Measurements from ENCODE around the gene UBE2B. TPM values are rescaled to one million over a fixed set of nuclear protein-coding genes. Genes with fewer than 3 reads are reported as not detected.

Gene UBE2B
- total and polyA plus RNA-seq, 10 of the 15 experiments (the other 5 are each of a cell fraction or from before 2014, with no cell fraction given), result 10.8 to 179 (median 61.3) TPM

DNA sequence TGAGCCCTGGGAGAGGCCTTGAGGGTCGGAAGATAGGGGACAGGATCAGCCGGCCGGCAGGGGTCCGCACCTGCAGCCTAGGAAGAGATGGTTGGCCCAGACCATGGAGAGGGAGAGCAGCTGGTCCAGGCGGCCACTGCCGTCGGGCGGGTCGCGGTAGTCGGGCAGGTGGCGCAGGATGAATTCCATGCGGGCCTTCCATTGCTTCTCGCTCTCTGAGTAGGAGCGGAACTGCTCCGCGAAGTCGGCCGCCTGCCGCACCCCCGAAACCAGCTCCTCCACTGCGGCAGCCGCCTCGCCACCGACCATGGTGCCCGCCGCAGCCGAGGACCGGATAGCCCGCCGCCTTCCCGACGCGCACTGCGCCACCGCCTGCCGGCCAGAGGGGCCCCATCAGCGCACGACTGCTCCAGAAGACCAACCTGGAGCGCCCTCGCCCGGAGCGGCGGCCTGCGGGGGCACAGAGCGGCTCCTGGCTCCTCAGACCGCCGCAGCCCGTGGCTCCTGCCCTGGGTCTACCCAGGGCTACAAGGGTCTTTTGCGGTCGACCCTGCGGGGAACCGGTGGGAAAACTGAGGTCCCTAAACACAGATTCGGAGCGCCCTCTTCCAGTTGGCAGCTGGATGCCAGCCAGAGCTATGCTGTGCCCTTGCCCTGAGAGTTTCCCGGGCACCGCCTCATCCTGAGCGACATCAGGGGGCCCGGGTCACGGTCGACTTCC lies 40.3 kb downstream of the UBE2B start, which contains the start of gene CDKN2AIPNL (continued):
- TF ChIP-seq, protein P1, sequence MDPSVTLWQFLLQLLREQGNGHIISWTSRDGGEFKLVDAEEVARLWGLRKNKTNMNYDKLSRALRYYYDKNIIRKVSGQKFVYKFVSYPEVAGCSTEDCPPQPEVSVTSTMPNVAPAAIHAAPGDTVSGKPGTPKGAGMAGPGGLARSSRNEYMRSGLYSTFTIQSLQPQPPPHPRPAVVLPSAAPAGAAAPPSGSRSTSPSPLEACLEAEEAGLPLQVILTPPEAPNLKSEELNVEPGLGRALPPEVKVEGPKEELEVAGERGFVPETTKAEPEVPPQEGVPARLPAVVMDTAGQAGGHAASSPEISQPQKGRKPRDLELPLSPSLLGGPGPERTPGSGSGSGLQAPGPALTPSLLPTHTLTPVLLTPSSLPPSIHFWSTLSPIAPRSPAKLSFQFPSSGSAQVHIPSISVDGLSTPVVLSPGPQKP (IDR thresholded peaks at IDR 0.05; ENCODE audit: low read depth, low read length), result peak; percentile 56; the same call in 1 of the 2 replicates
- TF ChIP-seq, protein P2, sequence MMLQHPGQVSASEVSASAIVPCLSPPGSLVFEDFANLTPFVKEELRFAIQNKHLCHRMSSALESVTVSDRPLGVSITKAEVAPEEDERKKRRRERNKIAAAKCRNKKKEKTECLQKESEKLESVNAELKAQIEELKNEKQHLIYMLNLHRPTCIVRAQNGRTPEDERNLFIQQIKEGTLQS (IDR thresholded peaks at IDR 0.05; ENCODE audit: borderline replicate concordance, extremely low read depth, low read depth, low read length), result no peak
- no peak for TF ChIP-seq MEF2B (IDR thresholded peaks at IDR 0.05; ENCODE audit: partially characterized antibody, poor library complexity, severe bottlenecking)
- TF ChIP-seq ASH2L (IDR thresholded peaks at IDR 0.05; ENCODE audit: borderline replicate concordance, low read depth), result no peak
- TF ChIP-seq DPF2 (IDR thresholded peaks at IDR 0.05), result peak; percentile 65; the same call in 1 of the 2 replicates
- no peak for TF ChIP-seq HDGF (IDR thresholded peaks at IDR 0.05)
- no peak for TF ChIP-seq NR2C2 (IDR thresholded peaks at IDR 0.05; ENCODE audit: borderline replicate concordance, control insufficient read depth, insufficient read length, low read depth)
- TF ChIP-seq POLR2A (IDR thresholded peaks at IDR 0.05; ENCODE audit: low read depth, low read length), result peak; percentile 94
- TF ChIP-seq JUND (IDR thresholded peaks at IDR 0.05; ENCODE audit: low read depth, low read length), result no peak
- TF ChIP-seq, protein P3, sequence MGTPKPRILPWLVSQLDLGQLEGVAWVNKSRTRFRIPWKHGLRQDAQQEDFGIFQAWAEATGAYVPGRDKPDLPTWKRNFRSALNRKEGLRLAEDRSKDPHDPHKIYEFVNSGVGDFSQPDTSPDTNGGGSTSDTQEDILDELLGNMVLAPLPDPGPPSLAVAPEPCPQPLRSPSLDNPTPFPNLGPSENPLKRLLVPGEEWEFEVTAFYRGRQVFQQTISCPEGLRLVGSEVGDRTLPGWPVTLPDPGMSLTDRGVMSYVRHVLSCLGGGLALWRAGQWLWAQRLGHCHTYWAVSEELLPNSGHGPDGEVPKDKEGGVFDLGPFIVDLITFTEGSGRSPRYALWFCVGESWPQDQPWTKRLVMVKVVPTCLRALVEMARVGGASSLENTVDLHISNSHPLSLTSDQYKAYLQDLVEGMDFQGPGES (IDR thresholded peaks at IDR 0.05), result 0 out of 2 replicates have a peak, but pooled peaks have one; percentile 11
- TF ChIP-seq, protein P4, sequence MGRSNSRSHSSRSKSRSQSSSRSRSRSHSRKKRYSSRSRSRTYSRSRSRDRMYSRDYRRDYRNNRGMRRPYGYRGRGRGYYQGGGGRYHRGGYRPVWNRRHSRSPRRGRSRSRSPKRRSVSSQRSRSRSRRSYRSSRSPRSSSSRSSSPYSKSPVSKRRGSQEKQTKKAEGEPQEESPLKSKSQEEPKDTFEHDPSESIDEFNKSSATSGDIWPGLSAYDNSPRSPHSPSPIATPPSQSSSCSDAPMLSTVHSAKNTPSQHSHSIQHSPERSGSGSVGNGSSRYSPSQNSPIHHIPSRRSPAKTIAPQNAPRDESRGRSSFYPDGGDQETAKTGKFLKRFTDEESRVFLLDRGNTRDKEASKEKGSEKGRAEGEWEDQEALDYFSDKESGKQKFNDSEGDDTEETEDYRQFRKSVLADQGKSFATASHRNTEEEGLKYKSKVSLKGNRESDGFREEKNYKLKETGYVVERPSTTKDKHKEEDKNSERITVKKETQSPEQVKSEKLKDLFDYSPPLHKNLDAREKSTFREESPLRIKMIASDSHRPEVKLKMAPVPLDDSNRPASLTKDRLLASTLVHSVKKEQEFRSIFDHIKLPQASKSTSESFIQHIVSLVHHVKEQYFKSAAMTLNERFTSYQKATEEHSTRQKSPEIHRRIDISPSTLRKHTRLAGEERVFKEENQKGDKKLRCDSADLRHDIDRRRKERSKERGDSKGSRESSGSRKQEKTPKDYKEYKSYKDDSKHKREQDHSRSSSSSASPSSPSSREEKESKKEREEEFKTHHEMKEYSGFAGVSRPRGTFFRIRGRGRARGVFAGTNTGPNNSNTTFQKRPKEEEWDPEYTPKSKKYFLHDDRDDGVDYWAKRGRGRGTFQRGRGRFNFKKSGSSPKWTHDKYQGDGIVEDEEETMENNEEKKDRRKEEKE (IDR thresholded peaks at IDR 0.05), result no peak
- TF ChIP-seq, protein P5, sequence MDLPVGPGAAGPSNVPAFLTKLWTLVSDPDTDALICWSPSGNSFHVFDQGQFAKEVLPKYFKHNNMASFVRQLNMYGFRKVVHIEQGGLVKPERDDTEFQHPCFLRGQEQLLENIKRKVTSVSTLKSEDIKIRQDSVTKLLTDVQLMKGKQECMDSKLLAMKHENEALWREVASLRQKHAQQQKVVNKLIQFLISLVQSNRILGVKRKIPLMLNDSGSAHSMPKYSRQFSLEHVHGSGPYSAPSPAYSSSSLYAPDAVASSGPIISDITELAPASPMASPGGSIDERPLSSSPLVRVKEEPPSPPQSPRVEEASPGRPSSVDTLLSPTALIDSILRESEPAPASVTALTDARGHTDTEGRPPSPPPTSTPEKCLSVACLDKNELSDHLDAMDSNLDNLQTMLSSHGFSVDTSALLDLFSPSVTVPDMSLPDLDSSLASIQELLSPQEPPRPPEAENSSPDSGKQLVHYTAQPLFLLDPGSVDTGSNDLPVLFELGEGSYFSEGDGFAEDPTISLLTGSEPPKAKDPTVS (IDR thresholded peaks at IDR 0.05; ENCODE audit: low read depth, low read length), result no peak; the same call in 1 of the 2 replicates
- TF ChIP-seq PAX8 (IDR thresholded peaks at IDR 0.05), result no peak
- TF ChIP-seq CBX5 (IDR thresholded peaks at IDR 0.05; ENCODE audit: low read depth), result no peak
- peak; percentile 98 for TF ChIP-seq SMARCA5 (IDR thresholded peaks at IDR 0.05)
- peak in 1 of 2 experiments; percentile 94; a peak in 2 of 3 replicates for TF ChIP-seq EGR1 (IDR thresholded peaks at IDR 0.05; ENCODE audit: borderline replicate concordance in 1 of 2, low read depth in 2 of 2, low read length in 2 of 2)
- peak; percentile 37 for TF ChIP-seq SIX5 (IDR thresholded peaks at IDR 0.05; ENCODE audit: low read depth, low read length, severe bottlenecking)
- no peak for TF ChIP-seq HDAC2 (IDR thresholded peaks at IDR 0.05)
- TF ChIP-seq NFYB (IDR thresholded peaks at IDR 0.05; ENCODE audit: insufficient read depth, low read depth, low read length), result no peak
- TF ChIP-seq LARP7 (IDR thresholded peaks at IDR 0.05), result peak; percentile 82; the same call in 1 of the 2 replicates
- TF ChIP-seq, protein P6, sequence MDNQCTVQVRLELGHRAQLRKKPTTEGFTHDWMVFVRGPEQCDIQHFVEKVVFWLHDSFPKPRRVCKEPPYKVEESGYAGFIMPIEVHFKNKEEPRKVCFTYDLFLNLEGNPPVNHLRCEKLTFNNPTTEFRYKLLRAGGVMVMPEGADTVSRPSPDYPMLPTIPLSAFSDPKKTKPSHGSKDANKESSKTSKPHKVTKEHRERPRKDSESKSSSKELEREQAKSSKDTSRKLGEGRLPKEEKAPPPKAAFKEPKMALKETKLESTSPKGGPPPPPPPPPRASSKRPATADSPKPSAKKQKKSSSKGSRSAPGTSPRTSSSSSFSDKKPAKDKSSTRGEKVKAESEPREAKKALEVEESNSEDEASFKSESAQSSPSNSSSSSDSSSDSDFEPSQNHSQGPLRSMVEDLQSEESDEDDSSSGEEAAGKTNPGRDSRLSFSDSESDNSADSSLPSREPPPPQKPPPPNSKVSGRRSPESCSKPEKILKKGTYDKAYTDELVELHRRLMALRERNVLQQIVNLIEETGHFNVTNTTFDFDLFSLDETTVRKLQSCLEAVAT (IDR thresholded peaks at IDR 0.05), result 0 out of 2 replicates have a peak, but pooled peaks have one; percentile 21
- TF ChIP-seq MTA3 (IDR thresholded peaks at IDR 0.05; ENCODE audit: borderline replicate concordance, low read length), result no peak

All from GM12878 (cell line).